ENCODE results near the gene GPD1.

GPD1 gene

GRCh38 chr12:50103767-50104321 lies at the start of gene GPD1:
GPD1 (plus strand) TSS chr12:50104008; CDS start chr12:50104051, 43 bp downstream.
- Histone ChIP-seq H3K27me3 (ENCODE audit: insufficient read depth, low read length) (no peaks in the 10 kb centered on the region), H3K4me3 (ENCODE audit: low read length) (no peak within 1 kb of the TSS), H3K36me3 (ENCODE audit: insufficient read depth, low read depth, low read length) (peaks cover 18% of the 10 kb centered on the region), H3K4me1 (ENCODE audit: insufficient read depth, low read length) (0 out of 2 replicates have a peak, but pooled peaks cover 5% of the 10 kb centered on the region), H3K9ac (ENCODE audit: low read depth, low read length) (no peak within 1 kb of the TSS), H3K9me3 (ENCODE audit: insufficient read depth, low read depth, low read length) (no peaks in the 10 kb centered on the region), H3K27ac (ENCODE audit: low read length) (no peak within 1 kb of the TSS)

- Histone ChIP-seq H3K36me3 (ENCODE audit: insufficient read depth, low read depth, low read length) (no peaks in the 10 kb centered on the region), H3K4me1 (ENCODE audit: insufficient read depth, low read length) (peaks cover under 1% of the 10 kb centered on the region; the same call in 1 of the 2 replicates), H3K27ac (ENCODE audit: low read length) (no peak overlapping the region), H3K4me3 (ENCODE audit: low read length) (peak overlapping the region; percentile 73; the same call in 1 of the 2 replicates), H3K9ac (ENCODE audit: low read depth, low read length) (no peak overlapping the region), H3K27me3 (ENCODE audit: insufficient read depth, low read length) (peaks cover 97% of the 10 kb centered on the region), H3K9me3 (ENCODE audit: insufficient read depth, low read depth, low read length) (no peaks in the 10 kb centered on the region)
Observed at GRCh38 chr12:50055831-50056638, 47.8 kb upstream of the GPD1 start.

GRCh38 chr12:50056639-50056976 lies 47.2 kb upstream of the GPD1 start:
- Histone ChIP-seq H3K4me3 (ENCODE audit: low read length) (peak overlapping the region; percentile 73), H3K36me3 (ENCODE audit: insufficient read depth, low read depth, low read length) (no peaks in the 10 kb centered on the region), H3K4me1 (ENCODE audit: insufficient read depth, low read length) (no peaks in the 10 kb centered on the region; the same call in 1 of the 2 replicates), H3K27me3 (ENCODE audit: insufficient read depth, low read length) (peaks cover 97% of the 10 kb centered on the region), H3K27ac (ENCODE audit: low read length) (no peak overlapping the region), H3K9me3 (ENCODE audit: insufficient read depth, low read depth, low read length) (no peaks in the 10 kb centered on the region), H3K9ac (ENCODE audit: low read depth, low read length) (no peak overlapping the region; the same call in 1 of the 2 replicates)

- no peaks in the 10 kb centered on the region; the same call in 1 of the 2 replicates for H3K4me1 ChIP-seq (ENCODE audit: insufficient read depth, low read length)
- H3K36me3 ChIP-seq (ENCODE audit: insufficient read depth, low read depth, low read length) = no peaks in the 10 kb centered on the region
- H3K27me3 ChIP-seq (ENCODE audit: insufficient read depth, low read length) = peaks cover 97% of the 10 kb centered on the region
- H3K4me3 ChIP-seq (ENCODE audit: low read length) = peak within 1 kb of the TSS; percentile 73
- no peaks in the 10 kb centered on the region for H3K9me3 ChIP-seq (ENCODE audit: insufficient read depth, low read depth, low read length)
- H3K27ac ChIP-seq (ENCODE audit: low read length) = no peak within 1 kb of the TSS
- peak within 1 kb of the TSS; percentile 48; the same call in 1 of the 2 replicates for H3K9ac ChIP-seq (ENCODE audit: low read depth, low read length)
Observed at GRCh38 chr12:50057000-50057841, 46.6 kb upstream of the GPD1 start, which contains the start of gene ASIC1. ASIC1 (plus strand) TSS chr12:50057596; CDS start chr12:50058767, 1,171 bp downstream.

- no peaks in the 10 kb centered on the region for H3K36me3 ChIP-seq (ENCODE audit: insufficient read depth, low read depth, low read length)
- H3K4me3 ChIP-seq (ENCODE audit: low read length) = peak overlapping the region; percentile 73; the same call in 1 of the 2 replicates
- no peak overlapping the region for H3K9ac ChIP-seq (ENCODE audit: low read depth, low read length)
- peaks cover 93% of the 10 kb centered on the region for H3K27me3 ChIP-seq (ENCODE audit: insufficient read depth, low read length)
- H3K4me1 ChIP-seq (ENCODE audit: insufficient read depth, low read length) = no peaks in the 10 kb centered on the region; the same call in 1 of the 2 replicates
- no peak overlapping the region for H3K27ac ChIP-seq (ENCODE audit: low read length)
- H3K9me3 ChIP-seq (ENCODE audit: insufficient read depth, low read depth, low read length) = no peaks in the 10 kb centered on the region
Observed at GRCh38 chr12:50057896-50058670, 45.7 kb upstream of the GPD1 start.

GRCh38 chr12:50058743-50059312 lies 45.0 kb upstream of the GPD1 start:
- Histone ChIP-seq H3K36me3 (ENCODE audit: insufficient read depth, low read depth, low read length) (no peaks in the 10 kb centered on the region), H3K4me1 (ENCODE audit: insufficient read depth, low read length) (no peaks in the 10 kb centered on the region; the same call in 1 of the 2 replicates), H3K27me3 (ENCODE audit: insufficient read depth, low read length) (peaks cover 86% of the 10 kb centered on the region), H3K4me3 (ENCODE audit: low read length) (no peak overlapping the region), H3K9me3 (ENCODE audit: insufficient read depth, low read depth, low read length) (no peaks in the 10 kb centered on the region), H3K27ac (ENCODE audit: low read length) (no peak overlapping the region), H3K9ac (ENCODE audit: low read depth, low read length) (no peak overlapping the region)

- H3K4me3 ChIP-seq (ENCODE audit: low read length) = no peak overlapping the region
- no peaks in the 10 kb centered on the region for H3K9me3 ChIP-seq (ENCODE audit: insufficient read depth, low read depth, low read length)
- no peaks in the 10 kb centered on the region for H3K36me3 ChIP-seq (ENCODE audit: insufficient read depth, low read depth, low read length)
- no peak overlapping the region for H3K9ac ChIP-seq (ENCODE audit: low read depth, low read length)
- peaks cover 80% of the 10 kb centered on the region for H3K27me3 ChIP-seq (ENCODE audit: insufficient read depth, low read length)
- no peaks in the 10 kb centered on the region; the same call in 1 of the 2 replicates for H3K4me1 ChIP-seq (ENCODE audit: insufficient read depth, low read length)
- no peak overlapping the region for H3K27ac ChIP-seq (ENCODE audit: low read length)
Observed at GRCh38 chr12:50059440-50060119, 44.2 kb upstream of the GPD1 start.

GRCh38 chr12:50060120-50060468 lies 43.7 kb upstream of the GPD1 start:
- Histone ChIP-seq H3K4me1 (ENCODE audit: insufficient read depth, low read length) (no peaks in the 10 kb centered on the region; the same call in 1 of the 2 replicates), H3K9ac (ENCODE audit: low read depth, low read length) (no peak overlapping the region), H3K27ac (ENCODE audit: low read length) (no peak overlapping the region), H3K4me3 (ENCODE audit: low read length) (no peak overlapping the region), H3K27me3 (ENCODE audit: insufficient read depth, low read length) (peaks cover 77% of the 10 kb centered on the region), H3K9me3 (ENCODE audit: insufficient read depth, low read depth, low read length) (no peaks in the 10 kb centered on the region), H3K36me3 (ENCODE audit: insufficient read depth, low read depth, low read length) (no peaks in the 10 kb centered on the region)

GRCh38 chr12:50061171-50061570 lies 42.6 kb upstream of the GPD1 start:
- H3K36me3 ChIP-seq (ENCODE audit: insufficient read depth, low read depth, low read length) = no peaks in the 10 kb centered on the region
- no peak overlapping the region for H3K9ac ChIP-seq (ENCODE audit: low read depth, low read length)
- H3K4me1 ChIP-seq (ENCODE audit: insufficient read depth, low read length) = no peaks in the 10 kb centered on the region; the same call in 1 of the 2 replicates
- no peak overlapping the region for H3K27ac ChIP-seq (ENCODE audit: low read length)
- H3K27me3 ChIP-seq (ENCODE audit: insufficient read depth, low read length) = peaks cover 66% of the 10 kb centered on the region
- H3K4me3 ChIP-seq (ENCODE audit: low read length) = no peak overlapping the region
- no peaks in the 10 kb centered on the region for H3K9me3 ChIP-seq (ENCODE audit: insufficient read depth, low read depth, low read length)

GRCh38 chr12:50061946-50062686 lies 41.7 kb upstream of the GPD1 start:
- H3K27me3 ChIP-seq (ENCODE audit: insufficient read depth, low read length) = peaks cover 57% of the 10 kb centered on the region
- no peak overlapping the region for H3K4me3 ChIP-seq (ENCODE audit: low read length)
- no peaks in the 10 kb centered on the region for H3K4me1 ChIP-seq (ENCODE audit: insufficient read depth, low read length)
- H3K9ac ChIP-seq (ENCODE audit: low read depth, low read length) = no peak overlapping the region
- H3K9me3 ChIP-seq (ENCODE audit: insufficient read depth, low read depth, low read length) = no peaks in the 10 kb centered on the region
- H3K36me3 ChIP-seq (ENCODE audit: insufficient read depth, low read depth, low read length) = no peaks in the 10 kb centered on the region
- H3K27ac ChIP-seq (ENCODE audit: low read length) = no peak overlapping the region

Measured in iPS-20b (cell line).